NCI-H1436 (cell line): ENCODE data around the gene SP3.

Experiments
- DNase-seq: peaks from one replicate; lab custom pipeline; 2025; lab: John Stamatoyannopoulos, UW

SP3 gene

GRCh38 chr2:173942861-173943523 is 22.2 kb downstream of the SP3 start:
- DNase-seq, result no peak

- no peak for DNase-seq
Observed at GRCh38 chr2:173941567-173941966, 23.6 kb downstream of the SP3 start.

GRCh38 chr2:173940208-173941020 is 24.8 kb downstream of the SP3 start:
- DNase-seq, result no peak

- no peak for DNase-seq
Observed at GRCh38 chr2:173938700-173939384, 26.3 kb downstream of the SP3 start.

GRCh38 chr2:173935305-173935704 is 29.9 kb downstream of the SP3 start:
- DNase-seq, result no peak

GRCh38 chr2:173934895-173935294 is 30.3 kb downstream of the SP3 start:
- DNase-seq, result peak; percentile 39

GRCh38 chr2:173931751-173932150 is 33.4 kb downstream of the SP3 start:
- no peak for DNase-seq

GRCh38 chr2:173929441-173929840 is 35.7 kb downstream of the SP3 start:
- no peak for DNase-seq

GRCh38 chr2:173926875-173927274 is 38.3 kb downstream of the SP3 start:
- DNase-seq, result no peak

GRCh38 chr2:173924285-173924684 is 40.9 kb downstream of the SP3 start:
- no peak for DNase-seq

- DNase-seq, result no peak
Observed at GRCh38 chr2:173922760-173923159, 42.4 kb downstream of the SP3 start.

- DNase-seq, result no peak
Observed at GRCh38 chr2:173922068-173922467, 43.1 kb downstream of the SP3 start.

GRCh38 chr2:173914055-173914927 is 50.9 kb downstream of the SP3 start:
- DNase-seq, result no peak

GRCh38 chr2:173909846-173910245 is 55.3 kb downstream of the SP3 start:
- no peak for DNase-seq

- DNase-seq, result no peak
Observed at GRCh38 chr2:173906626-173907025, 58.5 kb downstream of the SP3 start.

- no peak for DNase-seq
Observed at GRCh38 chr2:173903601-173904394, 61.4 kb downstream of the SP3 start.

- no peak for DNase-seq
Observed at GRCh38 chr2:173898996-173899395, 66.2 kb downstream of the SP3 start.

GRCh38 chr2:173898178-173898668 is 67.0 kb downstream of the SP3 start:
- no peak for DNase-seq

GRCh38 chr2:173896755-173897154 is 68.4 kb downstream of the SP3 start:
- DNase-seq, result no peak

- DNase-seq, result no peak
Observed at GRCh38 chr2:173892341-173892740, 72.8 kb downstream of the SP3 start.
